CD4-positive, alpha-beta memory T cell (primary cell): ENCODE results near the gene TMEM131. TPM values are rescaled to one million over a fixed set of nuclear protein-coding genes. Genes with fewer than 3 reads are reported as not detected.

ENCODE experiments used
- CTCF ChIA-PET: fragments of 350-600 bp; sonication (Branson Sonifier 250); formaldehyde crosslinking; loops from one replicate; lab custom pipeline; 2021; ENCODE audit warnings: inconsistent platforms; ENCODE audit not compliant: partially characterized antibody; lab: Charles Lee
- POLR2A ChIA-PET: fragments of 350-600 bp; sonication (Branson Sonifier 250); formaldehyde crosslinking; loops from one replicate; lab custom pipeline; 2021; ENCODE audit not compliant: partially characterized antibody; lab: Charles Lee
- DNase-seq, 5 donors: peaks; one replicate each; pipeline versions ENCODE4 v3.0.0 to v3.0.0-alpha.2; 2020 to 2022; ENCODE audit warnings: mixed read lengths in 1 of 5
- H3K27ac ChIP-seq: one replicate; pipeline ENCODE4 v1.7.0; 2013; ENCODE audit warnings: low read depth, low read length
- H3K27me3 ChIP-seq: 2 replicates; pipeline ENCODE4 v1.7.0; 2013; ENCODE audit warnings: mild to moderate bottlenecking, low read length, moderate library complexity; ENCODE audit not compliant: insufficient read depth
- H3K36me3 ChIP-seq: 2 replicates; pipeline ENCODE4 v1.7.0; 2013; ENCODE audit warnings: mild to moderate bottlenecking, low read length, moderate library complexity; ENCODE audit not compliant: insufficient read depth
- H3K4me1 ChIP-seq: 2 replicates; pipeline ENCODE4 v1.7.0; 2013; ENCODE audit warnings: mild to moderate bottlenecking, low read length, moderate library complexity; ENCODE audit not compliant: insufficient read depth
- H3K4me3 ChIP-seq, 2 donors: one replicate each; pipeline ENCODE4 v1.7.0; 2013; ENCODE audit warnings: low read length in 2 of 2, mild to moderate bottlenecking in 1 of 2
- H3K9me3 ChIP-seq, 2 donors: one replicate each; pipeline ENCODE4 v1.7.0; 2013; ENCODE audit warnings: low read length in 2 of 2, control low read depth in 1 of 2; ENCODE audit not compliant: control insufficient read depth in 1 of 2
- H3K27ac Mint-ChIP-seq, 7 donors: one replicate each; pipeline ENCODE4 v1.8.0; 2020 to 2021; ENCODE audit warnings: mixed read lengths in 7 of 7, mild to moderate bottlenecking in 6 of 7, inconsistent platforms in 3 of 7, moderate library complexity in 3 of 7
- H3K27me3 Mint-ChIP-seq, 2 donors: one replicate each; pipeline ENCODE4 v1.8.0; 2020 to 2021; ENCODE audit warnings: mixed read lengths in 2 of 2
- H3K36me3 Mint-ChIP-seq, 2 donors: one replicate each; pipeline ENCODE4 v1.8.0; 2020 to 2021; ENCODE audit warnings: mixed read lengths in 2 of 2, inconsistent platforms in 1 of 2, mild to moderate bottlenecking in 1 of 2
- H3K4me1 Mint-ChIP-seq, 4 donors: one replicate each; pipeline ENCODE4 v1.8.0; 2020 to 2021; ENCODE audit warnings: mixed read lengths in 4 of 4, mild to moderate bottlenecking in 1 of 4
- H3K4me3 Mint-ChIP-seq, 8 donors: one replicate each; pipeline ENCODE4 v1.8.0; 2020 to 2021; ENCODE audit warnings: mixed read lengths in 8 of 8, mild to moderate bottlenecking in 7 of 8, moderate library complexity in 6 of 8, inconsistent platforms in 3 of 8
- H3K9me3 Mint-ChIP-seq, 8 donors: one replicate each; pipeline ENCODE4 v1.8.0; 2020 to 2021; ENCODE audit warnings: mixed read lengths in 8 of 8, mild to moderate bottlenecking in 5 of 8, inconsistent platforms in 3 of 8, moderate library complexity in 1 of 8
- intact Hi-C: fragments of 100-400 bp; cut with micrococcal nuclease; formaldehyde crosslinking; loops from one replicate; pipeline ENCODE4 v1.15.1; 2023
- polyA plus RNA-seq, 2 donors: library from polyadenylated mRNA; unstranded; fragments of 300-500 nt; fragmentation: Illumina TruSeq; gene quantifications; one replicate each; pipeline ENCODE4 v1.2.3, GENCODE V29; 2021
- total RNA-seq, 2 experiments: library from RNA; stranded (reverse); gene quantifications; one replicate each; pipeline ENCODE4 v1.2.3, GENCODE V29; 2021

TMEM131 gene
- total and polyA plus RNA-seq, 4 experiments from 2014 or later = 6.3 to 47.6 (median 31.4) TPM

DNA sequence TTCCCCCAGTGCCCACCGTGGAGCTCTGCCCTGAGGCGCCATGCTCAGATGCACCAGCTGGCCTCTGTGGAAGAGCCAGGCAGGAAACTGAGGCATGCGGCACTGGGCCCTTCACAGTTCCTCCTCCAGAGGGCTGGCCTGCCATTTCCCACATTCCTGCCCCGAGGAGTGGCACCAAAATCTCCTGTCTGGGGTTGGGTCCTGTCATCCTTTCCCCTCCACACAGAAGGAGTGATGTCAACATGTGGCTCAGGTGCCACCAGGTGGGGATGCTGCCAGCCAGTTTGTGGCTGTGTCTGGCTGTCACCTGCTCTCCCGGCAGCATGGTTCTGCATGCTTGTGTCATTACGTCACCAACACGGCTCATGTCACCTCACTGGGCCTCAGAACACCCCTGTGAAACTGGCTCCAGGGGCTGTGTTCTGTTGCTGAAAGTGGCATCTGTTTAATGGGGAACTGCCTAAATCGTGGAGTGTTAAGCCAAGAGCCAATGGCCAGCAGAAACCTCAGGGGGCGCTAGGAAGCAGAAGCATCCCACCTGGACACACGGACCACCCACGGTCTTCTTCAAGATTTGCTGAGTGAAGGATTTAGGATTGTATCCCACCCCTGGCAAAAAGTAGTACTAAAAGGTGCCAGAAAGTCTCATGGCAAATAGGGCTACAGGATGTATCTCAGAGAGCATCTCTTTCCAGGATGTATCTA, 231.0 kb downstream of the TMEM131 start:
- peak overlapping the region in 1 of 7 donors; percentile 77 for H3K27ac Mint-ChIP-seq

DNA sequence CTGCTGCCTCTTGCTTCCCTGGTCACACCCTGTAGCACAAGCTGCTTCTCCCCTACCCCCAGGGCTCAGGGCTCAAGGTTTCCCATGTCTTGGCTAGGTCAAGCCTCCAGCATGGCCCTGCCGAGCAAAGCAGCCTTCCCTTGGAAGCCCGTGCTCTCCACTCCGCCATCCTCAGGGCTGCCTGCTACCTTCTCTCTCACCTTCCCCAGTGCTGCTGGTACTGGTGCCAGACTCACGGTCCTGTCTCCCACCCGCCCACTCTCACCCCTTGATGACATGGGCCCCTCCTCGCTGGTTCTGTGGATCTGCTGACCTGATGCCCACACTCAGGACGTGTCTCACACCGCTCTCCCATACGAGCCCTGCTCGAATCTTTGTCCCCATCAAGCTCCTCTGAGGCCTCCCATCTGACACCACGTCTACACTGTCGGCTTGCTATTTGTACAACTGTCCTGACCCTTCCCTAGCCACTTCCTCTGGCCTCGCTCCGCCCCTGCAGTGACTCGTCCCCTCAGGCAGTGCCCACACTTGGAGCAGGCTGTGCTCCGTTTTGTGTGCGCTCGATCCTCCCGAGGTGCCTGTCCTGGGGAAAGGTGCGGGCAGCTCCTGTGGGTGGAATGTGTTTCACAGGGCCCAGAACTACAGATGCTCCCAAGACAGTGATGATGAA, 232.4 kb downstream of the TMEM131 start:
- Histone ChIP-seq H3K27ac (no peak overlapping the region), H3K4me1 (peaks cover 34% of the 10 kb centered on the region), H3K36me3 (peaks cover 26% of the 10 kb centered on the region), H3K4me3 (no peak overlapping the region), H3K27me3 (no peaks in the 10 kb centered on the region), H3K9me3 (no peaks in the 10 kb centered on the region)
- peak overlapping the region; percentile 20 to 84 (median 69) for H3K27ac Mint-ChIP-seq
- peaks cover 38 to 63% of the 10 kb centered on the region in 2 donors for H3K36me3 Mint-ChIP-seq
- H3K4me3 Mint-ChIP-seq = peak overlapping the region in 1 of 8 donors; percentile 27
- no peak for DNase-seq
- no peaks in the 10 kb centered on the region for H3K27me3 Mint-ChIP-seq
- peaks cover 0 to 1% (median 0%) of the 10 kb centered on the region in 8 donors for H3K9me3 Mint-ChIP-seq
- intact Hi-C loops = no loop called here
- ChIA-PET CTCF (interaction anchor here (1.4 to 1.9 kb wide), 3 partner anchors 21 to 66 kb away, joined by 4 to 6 read pairs (median 5); no protein-coding TSS in a partner anchor), POLR2A (no interaction called here)
- H3K4me1 Mint-ChIP-seq = peaks cover 19 to 53% (median 39%) of the 10 kb centered on the region in 4 donors

More for the DNA sequence above, 231.0 kb downstream of the TMEM131 start:
- ChIA-PET POLR2A (interaction anchor here (0.9 kb wide), 1 partner anchor 22 kb away, joined by 4 read pairs; no protein-coding TSS in a partner anchor), CTCF (interaction anchor here (1.3 kb wide), 1 partner anchor 55 kb away, joined by 3 read pairs; no protein-coding TSS in a partner anchor)
- Histone ChIP-seq H3K27ac (no peak overlapping the region), H3K36me3 (peaks cover 26% of the 10 kb centered on the region), H3K27me3 (no peaks in the 10 kb centered on the region), H3K4me3 (no peak overlapping the region), H3K4me1 (peaks cover 24% of the 10 kb centered on the region), H3K9me3 (no peaks in the 10 kb centered on the region)
- H3K27me3 Mint-ChIP-seq = no peaks in the 10 kb centered on the region
- H3K9me3 Mint-ChIP-seq = no peaks in the 10 kb centered on the region
- H3K4me3 Mint-ChIP-seq = no peak overlapping the region
- intact Hi-C loops = no loop called here
- H3K4me1 Mint-ChIP-seq = peaks cover 15 to 40% (median 30%) of the 10 kb centered on the region in 4 donors
- DNase-seq = no peak
- peaks cover 28 to 55% of the 10 kb centered on the region in 2 donors for H3K36me3 Mint-ChIP-seq

GRCh38 chr2:97761192-97761591, 234.6 kb downstream of the TMEM131 start:
- no peaks in the 10 kb centered on the region for H3K27me3 Mint-ChIP-seq
- peaks cover 46 to 68% of the 10 kb centered on the region in 2 donors for H3K36me3 Mint-ChIP-seq

DNA sequence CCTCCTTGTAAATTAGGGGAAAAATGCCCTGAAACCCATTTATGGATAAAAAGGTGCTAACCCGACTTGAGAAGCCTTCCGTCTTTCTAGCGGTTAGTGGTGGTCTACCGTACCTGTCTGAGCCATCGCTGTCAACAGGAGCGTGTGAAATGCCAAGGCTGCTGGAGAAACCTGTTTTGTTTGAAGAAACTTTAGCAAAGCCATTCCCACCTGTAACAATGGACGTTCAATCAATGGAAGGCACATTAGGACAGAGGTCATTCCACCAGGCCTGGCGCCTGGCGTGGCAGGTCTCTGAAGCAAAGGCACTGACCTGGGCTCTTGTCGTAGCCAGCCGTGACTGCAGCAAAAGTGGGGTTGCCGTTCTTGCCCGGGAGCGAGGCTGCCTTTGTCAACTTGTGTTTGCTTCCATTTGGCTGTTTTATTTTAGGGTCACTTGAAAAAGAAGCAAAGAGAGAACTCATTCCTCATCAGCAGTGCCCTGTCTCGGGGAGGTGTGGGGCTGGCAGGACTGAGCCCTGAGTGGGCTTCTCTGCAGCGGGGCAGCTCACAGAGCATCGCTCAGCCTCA, 235.2 kb downstream of the TMEM131 start:
- ChIA-PET CTCF (no interaction called here), POLR2A (interaction anchor here (2.0 kb wide), 1 partner anchor 48 kb away, joined by 6 read pairs; the partner anchor contains the start of gene ZAP70)
- peaks cover 19 to 44% (median 35%) of the 10 kb centered on the region in 4 donors for H3K4me1 Mint-ChIP-seq
- H3K27ac Mint-ChIP-seq = peak overlapping the region; percentile 63 to 96 (median 90)
- H3K27me3 Mint-ChIP-seq = no peaks in the 10 kb centered on the region
- Histone ChIP-seq H3K27ac (peak overlapping the region; percentile 44), H3K9me3 (no peaks in the 10 kb centered on the region), H3K4me3 (peak overlapping the region in 1 of 2 donors; percentile 8), H3K4me1 (peaks cover 34% of the 10 kb centered on the region), H3K36me3 (peaks cover 27% of the 10 kb centered on the region), H3K27me3 (no peaks in the 10 kb centered on the region)
- peak overlapping the region; percentile 12 to 83 (median 58) for H3K4me3 Mint-ChIP-seq
- no peak for DNase-seq
- intact Hi-C loops = no loop called here
- H3K9me3 Mint-ChIP-seq = peaks cover 0 to 1% (median 0%) of the 10 kb centered on the region in 8 donors
- peaks cover 42 to 69% of the 10 kb centered on the region in 2 donors for H3K36me3 Mint-ChIP-seq

More at GRCh38 chr2:97761192-97761591, 234.6 kb downstream of the TMEM131 start:
- CTCF ChIA-PET = interaction anchor here (1.0 to 1.3 kb wide), 2 partner anchors 13 to 17 kb away, joined by 3 read pairs; no protein-coding TSS in a partner anchor
- Histone ChIP-seq H3K27ac (peak overlapping the region; percentile 44), H3K4me3 (peak overlapping the region in 1 of 2 donors; percentile 8), H3K27me3 (no peaks in the 10 kb centered on the region), H3K36me3 (peaks cover 34% of the 10 kb centered on the region), H3K4me1 (peaks cover 34% of the 10 kb centered on the region), H3K9me3 (no peaks in the 10 kb centered on the region)
- intact Hi-C loops = no loop called here
- Mint-ChIP-seq H3K4me1 (peaks cover 19 to 44% (median 35%) of the 10 kb centered on the region in 4 donors), H3K4me3 (peak overlapping the region; percentile 12 to 79 (median 58)), H3K27ac (peak overlapping the region; percentile 70 to 96 (median 90)), H3K9me3 (peaks cover 0 to 1% (median 0%) of the 10 kb centered on the region in 8 donors)
- POLR2A ChIA-PET = no interaction called here
- DNase-seq = peak; percentile 49 to 72 (median 58)

DNA sequence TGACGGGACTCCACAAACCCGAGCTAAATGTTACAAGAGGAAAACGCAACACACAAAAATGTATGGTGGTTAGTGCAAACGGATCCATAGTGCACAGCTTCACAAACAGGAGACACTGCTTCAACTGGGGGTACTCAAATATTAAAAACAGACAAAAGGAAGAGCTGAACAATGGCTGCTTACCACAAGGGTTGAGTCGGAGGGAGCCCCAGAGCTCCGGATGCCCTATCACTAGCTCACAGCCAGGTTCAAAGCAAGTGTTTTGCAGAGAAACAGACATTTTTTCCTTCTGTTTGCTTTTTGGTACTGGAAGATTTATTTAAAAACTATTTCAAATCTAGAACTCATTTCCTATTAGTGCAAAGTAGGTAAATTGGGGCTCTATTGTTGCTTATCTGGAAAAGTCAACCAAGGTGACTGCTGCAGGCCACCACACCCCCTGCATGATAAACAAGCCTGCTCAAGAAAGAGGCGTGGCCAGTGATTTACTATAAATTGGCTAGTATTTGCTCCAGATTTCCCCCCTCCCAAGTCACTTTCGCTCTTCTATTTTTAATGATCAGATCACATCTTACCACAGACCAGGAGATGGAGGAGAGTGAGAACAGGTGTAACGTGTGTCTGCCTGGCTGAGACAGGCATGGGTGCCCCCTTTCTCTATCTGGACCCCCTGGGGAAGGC, 235.9 kb downstream of the TMEM131 start:
- peaks cover 38 to 64% of the 10 kb centered on the region in 2 donors for H3K36me3 Mint-ChIP-seq

DNA sequence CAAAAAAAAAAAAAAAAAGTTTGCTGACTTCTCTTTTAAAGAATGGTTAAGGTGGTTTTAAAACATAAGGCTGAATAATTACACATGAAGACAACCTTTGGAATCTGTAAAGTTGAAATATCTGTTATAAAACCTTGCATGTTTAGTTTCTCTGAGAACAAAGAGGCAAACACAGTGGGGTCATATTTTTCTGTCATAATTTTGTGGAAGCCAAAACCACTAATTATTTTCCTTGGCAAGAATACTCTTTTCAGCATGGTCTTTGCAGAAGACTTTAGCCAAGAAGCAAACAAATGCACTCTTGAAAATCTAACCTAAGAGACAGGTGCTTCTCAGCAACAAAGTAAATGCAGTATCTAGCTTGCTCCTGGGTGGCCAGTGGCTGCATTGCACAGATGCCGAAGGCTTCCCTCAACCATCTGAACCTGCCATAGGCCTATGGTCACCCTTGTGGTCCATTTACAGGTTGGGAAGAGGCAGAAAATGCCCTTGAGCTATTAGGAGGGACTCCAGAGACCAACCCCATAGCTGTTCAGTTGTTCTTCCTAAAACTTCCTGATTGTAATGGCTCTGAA, 237.5 kb downstream of the TMEM131 start:
- no peak for DNase-seq
- peaks cover 0 to 1% (median 0%) of the 10 kb centered on the region in 8 donors for H3K9me3 Mint-ChIP-seq
- H3K27me3 Mint-ChIP-seq = no peaks in the 10 kb centered on the region
- ChIA-PET CTCF (interaction anchor here (0.6 to 2.4 kb wide), 4 partner anchors 9 to 58 kb away, joined by 3 to 9 read pairs (median 4); no protein-coding TSS in a partner anchor), POLR2A (no interaction called here)
- H3K4me1 Mint-ChIP-seq = peaks cover 19 to 44% (median 35%) of the 10 kb centered on the region in 4 donors
- Histone ChIP-seq H3K27me3 (no peaks in the 10 kb centered on the region), H3K9me3 (no peaks in the 10 kb centered on the region), H3K4me3 (no peak overlapping the region), H3K4me1 (peaks cover 34% of the 10 kb centered on the region), H3K36me3 (peaks cover 17% of the 10 kb centered on the region), H3K27ac (no peak overlapping the region)
- H3K4me3 Mint-ChIP-seq = no peak overlapping the region
- peak overlapping the region in 5 of 7 donors; percentile 24 to 72 (median 46) for H3K27ac Mint-ChIP-seq
- peaks cover 29 to 56% of the 10 kb centered on the region in 2 donors for H3K36me3 Mint-ChIP-seq
- intact Hi-C loops = loop anchor here (10.0 kb wide), 1 partner anchor 1693 kb away; no protein-coding TSS in a partner anchor

More for the DNA sequence above, 235.9 kb downstream of the TMEM131 start:
- DNase-seq = no peak
- no peaks in the 10 kb centered on the region for H3K9me3 ChIP-seq
- ChIA-PET CTCF (interaction anchor here (1.8 to 2.4 kb wide), 2 partner anchors 19 to 59 kb away, joined by 4 to 9 read pairs; no protein-coding TSS in a partner anchor), POLR2A (interaction anchor here (1.0 to 2.0 kb wide), 5 partner anchors 16 to 98 kb away, joined by 3 to 6 read pairs (median 4); partner anchors contain the start of gene ZAP70)
- no peaks in the 10 kb centered on the region for H3K27me3 Mint-ChIP-seq
- peaks cover 34% of the 10 kb centered on the region for H3K4me1 ChIP-seq
- peak overlapping the region; percentile 16 for H3K27ac ChIP-seq
- H3K4me1 Mint-ChIP-seq = peaks cover 19 to 44% (median 35%) of the 10 kb centered on the region in 4 donors
- peak overlapping the region; percentile 26 to 83 (median 62) for H3K4me3 Mint-ChIP-seq
- intact Hi-C loops = loop anchor here (10.0 kb wide), 1 partner anchor 1695 kb away; no protein-coding TSS in a partner anchor
- peaks cover 0 to 1% (median 0%) of the 10 kb centered on the region in 8 donors for H3K9me3 Mint-ChIP-seq
- H3K27me3 ChIP-seq = no peaks in the 10 kb centered on the region
- no peak overlapping the region for H3K4me3 ChIP-seq
- peak overlapping the region; percentile 38 to 96 (median 64) for H3K27ac Mint-ChIP-seq
- peaks cover 22% of the 10 kb centered on the region for H3K36me3 ChIP-seq
